Choroid plexus epithelial cell (primary cell): ENCODE data around the gene GET3.

Source experiments
- DNase-seq: peaks from one replicate; pipeline ENCODE4 v3.0.0-alpha.2; 2010; ENCODE audit warnings: low read depth
- H3K4me3 ChIP-seq: 2 replicates; pipeline ENCODE4 v1.5.1; 2011; ENCODE audit warnings: low read depth, mild to moderate bottlenecking, control low read depth, low read length, moderate library complexity
- CTCF ChIP-seq: conservative IDR thresholded peaks from 2 replicates; pipeline ENCODE4 v1.5.1; 2011; ENCODE audit warnings: low read depth, mild to moderate bottlenecking, control low read depth, inconsistent platforms, low read length, moderate library complexity

GET3 gene

GRCh38 chr19:12752056-12752781, 14.9 kb downstream of the GET3 start:
- DNase-seq: no peak
- no peak for TF ChIP-seq CTCF
- H3K4me3 ChIP-seq: no peak overlapping the region

DNA sequence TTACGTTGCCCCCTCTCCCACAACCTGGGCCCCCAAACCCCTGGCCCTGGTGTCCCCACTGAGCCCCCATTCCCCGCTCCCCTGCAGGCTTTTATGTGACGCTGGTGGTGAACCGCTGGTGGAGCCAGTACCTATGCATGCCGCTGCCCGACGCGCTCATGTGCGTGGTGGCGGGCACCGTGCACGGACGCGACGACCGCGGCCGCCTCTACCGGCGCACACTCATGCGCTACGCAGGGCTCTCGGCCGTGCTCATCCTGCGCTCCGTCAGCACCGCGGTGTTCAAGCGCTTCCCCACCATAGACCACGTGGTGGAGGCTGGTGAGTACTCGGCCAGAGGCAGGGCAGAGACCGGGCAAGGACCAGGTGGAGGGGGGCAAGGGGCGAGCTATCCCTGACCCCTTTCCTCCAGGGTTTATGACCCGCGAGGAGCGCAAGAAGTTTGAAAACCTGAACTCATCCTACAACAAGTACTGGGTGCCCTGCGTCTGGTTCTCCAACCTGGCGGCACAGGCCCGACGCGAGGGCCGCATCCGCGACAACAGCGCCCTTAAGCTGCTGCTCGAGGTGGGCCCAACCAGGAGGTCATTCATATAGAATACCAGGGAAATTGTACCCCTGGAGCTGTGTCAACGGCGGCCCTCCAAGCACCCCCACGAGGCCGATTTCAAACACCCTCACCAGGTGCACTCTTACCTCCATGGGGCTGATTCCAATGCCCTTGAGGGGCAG, 17.3 kb downstream of the GET3 start:
- no peak for DNase-seq
- H3K4me3 ChIP-seq: no peak overlapping the region
- no peak for TF ChIP-seq CTCF

DNA sequence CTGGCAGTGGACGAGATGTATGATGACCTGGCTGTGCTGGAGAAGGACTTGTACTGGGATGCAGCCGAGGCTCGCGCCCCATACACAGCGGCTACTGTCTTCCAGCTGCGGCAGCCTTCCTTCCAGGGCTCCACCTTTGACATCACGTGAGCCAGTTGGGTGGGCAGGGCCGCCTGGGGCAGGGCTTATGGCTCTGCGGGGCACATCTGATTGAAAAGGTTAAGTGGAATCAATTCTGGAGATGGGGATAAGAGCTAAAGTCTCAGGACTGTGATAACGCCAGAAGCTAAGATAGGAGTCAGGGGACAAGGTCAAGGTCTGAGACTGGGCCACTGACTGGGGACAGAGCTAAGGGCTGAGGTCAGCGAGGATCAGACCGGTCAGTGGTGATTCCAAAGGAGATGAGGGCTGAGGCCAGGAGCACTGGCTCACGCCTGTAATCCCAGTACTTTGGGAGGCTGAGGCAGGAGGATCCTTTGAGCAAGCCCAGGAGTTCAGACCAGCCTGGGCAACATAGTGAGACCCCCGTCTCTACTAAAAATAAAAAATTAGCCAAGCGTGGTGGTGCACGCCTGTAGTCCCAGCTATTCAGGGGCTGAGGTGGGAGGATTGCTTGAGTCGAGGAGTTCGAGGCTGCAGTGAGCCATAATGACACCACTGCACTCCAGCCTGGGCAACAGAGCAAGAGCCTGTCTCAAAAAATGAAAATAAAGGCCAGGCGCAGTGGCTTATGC, 19.0 kb downstream of the GET3 start:
- H3K4me3 ChIP-seq: no peak overlapping the region
- DNase-seq: no peak
- no peak for TF ChIP-seq CTCF

DNA sequence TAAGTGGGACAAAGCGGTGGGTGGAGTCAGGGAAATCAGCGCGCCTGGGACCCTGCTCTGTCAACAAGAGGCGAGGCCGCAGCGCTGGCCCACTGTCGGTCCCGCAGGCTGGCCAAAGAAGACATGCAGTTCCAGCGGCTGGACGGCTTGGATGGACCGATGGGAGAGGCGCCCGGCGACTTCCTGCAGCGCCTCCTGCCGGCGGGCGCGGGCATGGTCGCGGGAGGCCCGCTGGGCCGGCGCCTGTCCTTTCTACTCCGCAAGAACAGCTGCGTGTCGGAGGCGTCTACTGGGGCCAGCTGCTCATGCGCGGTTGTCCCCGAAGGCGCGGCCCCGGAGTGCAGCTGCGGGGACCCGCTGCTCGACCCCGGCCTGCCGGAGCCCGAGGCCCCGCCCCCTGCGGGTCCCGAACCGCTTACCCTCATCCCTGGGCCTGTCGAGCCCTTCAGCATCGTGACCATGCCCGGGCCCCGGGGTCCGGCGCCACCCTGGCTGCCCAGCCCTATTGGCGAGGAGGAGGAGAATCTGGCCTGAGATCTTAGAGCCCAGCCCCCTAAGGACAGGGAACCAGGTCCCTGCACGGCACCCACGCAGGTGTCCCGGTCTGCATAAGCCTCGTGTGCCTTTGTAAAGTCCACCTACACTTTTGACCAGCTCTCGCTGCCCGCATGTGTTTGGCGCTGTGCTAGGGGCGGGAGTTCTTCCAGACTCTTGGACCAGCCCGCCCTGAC, 20.4 kb downstream of the GET3 start:
- H3K4me3 ChIP-seq: peak overlapping the region; percentile 49
- peak; percentile 68 for TF ChIP-seq CTCF
- peak; percentile 79 for DNase-seq

GRCh38 chr19:12759686-12760085, 22.4 kb downstream of the GET3 start:
- TF ChIP-seq CTCF: no peak
- no peak for DNase-seq
- H3K4me3 ChIP-seq: no peak overlapping the region

DNA sequence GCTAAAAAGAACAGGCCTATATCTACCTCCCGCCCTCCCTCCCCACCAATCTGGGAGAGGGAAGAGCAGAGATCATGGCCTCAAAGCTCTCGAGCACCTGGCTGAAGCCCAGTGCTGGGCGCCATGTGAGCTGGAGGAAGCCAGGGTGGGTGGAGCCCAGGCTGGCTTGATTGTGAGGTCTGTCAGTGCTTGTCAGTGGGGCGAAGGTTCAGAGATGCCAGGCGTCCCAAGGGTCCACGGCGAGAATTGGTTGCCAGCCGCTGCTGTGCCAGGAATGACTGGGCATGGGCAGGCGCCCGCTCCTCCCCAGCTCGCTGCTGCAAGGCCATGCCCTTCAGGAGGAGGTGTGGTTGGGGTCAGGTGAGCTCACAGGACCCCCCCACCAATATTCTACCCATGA, 25.8 kb downstream of the GET3 start:
- no peak overlapping the region for H3K4me3 ChIP-seq
- no peak for DNase-seq
- no peak for TF ChIP-seq CTCF
